ENCODE data around the gene CAPN2.

GRCh38 chr1:223724376-223724775, 12.0 kb downstream of the CAPN2 start:
- TF ChIP-seq POLR2A (IDR thresholded peaks at IDR 0.05; ENCODE audit: low read length) (no peak), GATA1 (IDR thresholded peaks at IDR 0.05; ENCODE audit: low read depth, low read length) (no peak)
